GM19395 (cell line): ENCODE results near the gene AQR.
"Not testable (repeated sequence)": the region's sequence is repeated elsewhere in the genome, so short reads cannot be mapped to it uniquely, and the experiment has no call there.

Experiments
- ATAC-seq: cut with Tn5 transposase; IDR thresholded peaks from one replicate; pipeline ENCODE4 v1.9.1; 2021; ENCODE audit warnings: mild to moderate bottlenecking, moderate library complexity; ENCODE audit not compliant: unreplicated experiment

The AQR gene

GRCh38 chr15:34964277-34964676, 5.3 kb downstream of the AQR start:
- no peak for ATAC-seq

GRCh38 chr15:34953851-34954250, 15.7 kb downstream of the AQR start:
- ATAC-seq, result no peak

DNA sequence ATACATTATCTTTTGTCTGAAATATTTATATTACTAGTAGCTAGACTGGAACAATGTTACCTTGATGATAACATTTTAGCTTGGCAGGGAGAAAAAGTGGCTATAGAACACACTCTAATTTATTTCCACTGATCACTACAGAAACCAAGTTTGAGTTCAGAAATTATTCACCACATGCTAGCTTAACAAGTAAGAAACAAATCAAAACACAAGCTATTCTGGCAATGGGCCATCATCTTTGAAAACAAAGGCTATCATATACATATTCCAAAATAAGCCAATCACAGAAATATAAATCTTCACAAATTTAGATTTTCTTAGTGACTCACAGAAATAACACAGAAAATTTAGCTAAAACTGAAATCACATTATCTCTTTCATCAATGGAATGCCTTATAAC, 17.1 kb downstream of the AQR start:
- no peak for ATAC-seq

DNA sequence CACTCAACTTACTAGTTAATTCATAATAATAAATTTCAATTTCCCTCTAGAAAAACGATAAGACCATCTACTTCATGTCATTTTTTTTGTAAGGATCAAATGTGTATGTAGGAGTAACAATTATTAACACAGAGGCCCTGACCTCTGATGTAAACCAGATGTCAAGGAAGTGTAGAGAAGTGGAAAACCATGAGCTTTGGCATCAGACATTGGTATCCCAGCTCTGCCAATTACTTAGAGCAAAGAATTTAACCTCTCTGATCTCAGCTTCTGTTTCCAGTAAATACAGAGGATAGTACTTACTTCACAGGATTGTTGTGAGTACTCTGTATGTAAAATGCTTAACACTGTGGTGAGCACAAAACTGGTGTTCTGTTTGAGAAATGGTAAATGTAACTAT, 17.5 kb downstream of the AQR start:
- no peak for ATAC-seq

- no peak for ATAC-seq
Measured at GRCh38 chr15:34944936-34945335, 24.6 kb downstream of the AQR start.

GRCh38 chr15:34943711-34944110, 25.8 kb downstream of the AQR start:
- no peak for ATAC-seq

GRCh38 chr15:34943264-34943663, 26.3 kb downstream of the AQR start:
- ATAC-seq, result not testable (repeated sequence)

GRCh38 chr15:34942363-34942762, 27.2 kb downstream of the AQR start:
- no peak for ATAC-seq

GRCh38 chr15:34941831-34942230, 27.7 kb downstream of the AQR start:
- no peak for ATAC-seq

DNA sequence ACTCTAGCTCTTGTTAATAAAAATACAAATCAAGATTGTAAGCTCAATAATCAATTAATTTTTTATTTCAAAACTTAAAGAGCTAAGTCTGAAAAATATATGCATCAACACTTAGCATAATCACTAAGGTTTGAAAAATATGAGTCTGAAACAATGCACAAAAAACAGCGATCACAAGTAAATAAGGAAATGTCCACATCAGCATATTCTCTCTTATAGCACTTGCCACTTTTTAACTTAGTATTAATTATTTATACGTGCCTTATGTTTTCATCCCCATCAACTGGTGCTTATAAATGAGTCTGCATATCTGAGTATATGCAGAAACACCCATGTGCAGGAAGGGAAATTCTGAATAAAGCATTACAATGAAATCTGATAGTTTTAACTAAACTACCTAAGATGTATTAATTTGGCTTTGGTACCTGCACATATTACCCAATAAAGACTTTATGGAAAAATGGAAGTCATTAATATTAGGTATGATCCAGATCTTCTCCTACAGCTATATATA, 28.3 kb downstream of the AQR start:
- ATAC-seq, result no peak

DNA sequence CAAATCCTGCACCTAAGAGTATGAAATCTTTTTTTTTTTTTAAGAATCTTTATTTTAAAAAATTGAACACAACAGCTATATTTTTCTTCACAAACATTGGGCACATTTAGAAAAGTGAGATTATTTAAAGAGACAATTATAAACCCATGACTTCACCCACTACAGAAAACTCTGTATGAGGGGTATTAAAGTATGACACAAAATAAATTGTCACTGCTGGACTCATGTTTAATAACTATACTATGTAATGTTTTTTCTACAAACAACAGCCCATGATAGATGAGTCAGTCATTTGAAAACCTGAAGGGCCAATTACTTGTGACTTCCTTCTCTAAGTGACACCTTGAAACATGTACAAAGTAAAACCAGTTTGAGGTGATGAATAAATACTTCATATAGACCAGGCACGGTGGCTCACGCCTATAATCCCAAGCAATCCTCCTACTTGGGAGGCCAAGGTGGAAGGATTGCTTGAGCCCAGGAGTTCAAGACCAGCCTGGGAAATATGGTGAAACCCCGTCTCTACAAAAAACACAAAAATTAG, 36.0 kb downstream of the AQR start:
- ATAC-seq, result no peak

DNA sequence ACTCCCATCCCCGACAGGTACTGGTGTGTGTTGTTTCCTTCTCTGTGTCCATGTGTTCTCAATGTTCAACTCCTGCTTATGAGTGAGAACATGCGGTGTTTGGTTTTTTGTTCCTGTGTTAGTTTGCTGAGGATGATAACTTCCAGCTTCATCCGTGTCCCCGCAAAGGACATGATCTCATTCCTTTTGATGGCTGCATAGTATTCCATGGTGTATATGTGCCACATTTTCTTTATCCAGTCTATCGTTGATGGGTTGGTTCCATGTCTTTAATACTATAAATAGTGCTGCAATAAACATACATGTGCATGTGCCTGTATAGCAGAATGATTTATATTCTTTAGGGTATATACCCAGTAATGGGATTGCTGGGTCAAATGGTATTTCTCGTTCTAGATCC, 41.2 kb downstream of the AQR start:
- ATAC-seq, result not testable (repeated sequence)

- no peak for ATAC-seq
Measured at GRCh38 chr15:34927726-34928125, 41.8 kb downstream of the AQR start.

- ATAC-seq, result no peak
Measured at GRCh38 chr15:34914317-34914716, 55.2 kb downstream of the AQR start.

DNA sequence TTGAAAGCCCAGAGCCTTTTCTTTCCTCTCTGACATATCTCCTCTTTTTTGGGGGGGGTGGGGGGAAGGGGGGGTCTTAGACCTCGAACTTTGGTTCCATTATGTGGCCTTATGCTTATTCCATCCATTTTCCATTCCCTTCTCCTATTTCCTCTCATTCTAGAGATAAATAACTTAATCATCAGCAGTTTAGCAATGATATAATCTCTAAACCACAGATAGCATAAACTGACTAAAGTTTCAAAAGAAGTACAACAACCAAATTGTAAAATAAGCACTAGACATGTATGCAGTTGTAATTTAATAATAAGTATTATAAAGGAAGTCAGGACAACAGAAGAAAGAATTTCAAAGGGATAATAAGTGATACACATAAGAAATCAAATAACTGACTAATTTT, 64.5 kb downstream of the AQR start:
- no peak for ATAC-seq

DNA sequence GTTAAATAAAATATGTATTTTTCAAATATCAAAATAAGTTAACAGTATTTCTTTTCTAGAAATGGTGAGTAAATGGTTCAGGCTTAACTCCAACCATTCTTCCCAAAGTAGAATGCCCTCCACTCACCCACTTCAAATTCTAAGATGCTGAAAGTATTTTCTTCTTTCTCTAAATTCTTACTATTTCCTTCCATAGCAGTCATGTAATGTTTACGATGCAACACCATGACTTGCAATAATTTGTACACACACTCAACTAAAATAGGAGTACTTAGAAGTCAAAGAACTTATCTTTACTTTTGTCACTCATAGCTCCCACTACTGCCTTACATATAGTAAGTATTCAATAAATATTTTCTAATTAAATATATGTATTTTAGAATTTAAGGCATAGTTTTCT, 65.0 kb downstream of the AQR start:
- no peak for ATAC-seq

GRCh38 chr15:34900748-34901147, 68.8 kb downstream of the AQR start:
- no peak for ATAC-seq

- ATAC-seq, result no peak
Measured at GRCh38 chr15:34896183-34896582, 73.4 kb downstream of the AQR start.

DNA sequence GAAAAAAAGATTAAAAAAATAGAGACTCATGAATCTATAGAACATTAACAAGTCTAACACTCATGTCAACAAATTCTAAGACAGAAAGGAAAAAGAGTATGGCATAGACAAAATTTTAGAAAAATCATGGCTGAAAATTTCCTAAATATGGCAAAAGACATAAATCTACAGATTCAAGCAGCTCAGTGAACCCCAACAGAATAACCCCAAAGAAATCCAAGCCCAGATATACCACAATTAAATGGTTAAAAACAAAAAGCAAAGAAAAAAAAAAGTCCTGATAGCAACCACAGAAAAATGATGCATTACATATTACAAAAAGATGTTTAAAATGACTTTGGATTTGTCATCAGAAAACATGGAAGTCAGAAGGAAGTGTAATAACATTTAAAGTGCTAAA, 75.6 kb downstream of the AQR start:
- no peak for ATAC-seq

DNA sequence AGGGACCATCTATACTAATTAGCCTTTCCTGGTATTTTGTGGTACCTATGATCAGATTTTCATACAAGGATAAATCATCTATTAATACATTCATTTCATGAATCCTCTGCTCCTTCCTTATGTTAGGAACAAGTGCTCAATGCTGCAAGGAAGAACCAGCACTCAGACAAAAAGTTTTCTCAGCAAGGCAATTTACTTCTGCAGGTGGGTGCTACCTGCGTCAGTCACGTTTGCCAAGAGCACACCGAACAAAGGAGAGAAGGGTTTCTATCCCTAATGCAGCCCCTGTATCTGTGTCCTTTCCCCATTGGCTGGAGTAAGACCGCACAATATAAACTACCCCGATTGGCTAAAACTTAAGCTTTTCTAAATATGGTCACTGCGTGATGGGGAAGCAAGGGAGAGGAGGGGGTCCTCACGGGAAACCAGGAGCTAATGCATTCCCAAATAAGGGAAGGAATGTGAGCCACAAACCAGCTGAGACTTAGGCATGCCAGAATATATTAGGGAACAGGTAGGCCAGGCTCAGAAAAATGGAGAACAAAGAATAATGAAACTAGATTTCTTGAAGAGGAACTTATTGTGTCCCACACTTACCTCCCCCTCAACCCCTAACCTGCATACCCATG, 76.5 kb downstream of the AQR start:
- ATAC-seq, result no peak

DNA sequence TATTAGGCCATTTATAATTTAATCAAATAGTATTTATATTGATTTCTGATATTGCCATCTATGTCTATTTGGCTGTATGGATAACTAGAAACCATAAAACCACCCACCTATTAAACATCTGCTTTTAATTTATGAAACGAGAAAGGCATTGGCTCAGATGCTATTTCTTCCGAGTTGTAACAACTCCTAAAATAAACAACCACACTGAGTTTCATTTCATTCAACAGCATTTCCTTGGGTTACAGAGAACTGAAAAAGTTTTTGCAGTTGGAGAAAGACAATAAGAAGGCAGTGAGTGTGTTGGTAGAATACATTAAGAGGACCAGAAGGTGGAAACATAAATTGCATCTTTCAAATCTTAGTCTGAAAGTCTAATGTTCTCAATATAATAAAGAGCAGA, 79.1 kb downstream of the AQR start:
- ATAC-seq, result no peak

- ATAC-seq, result no peak
Measured at GRCh38 chr15:34889476-34889875, 80.1 kb downstream of the AQR start.

GRCh38 chr15:34886134-34886533, 83.4 kb downstream of the AQR start:
- ATAC-seq, result no peak
